Measurements from ENCODE around the gene DLG5. TPM values are rescaled to one million over a fixed set of nuclear protein-coding genes. Genes with fewer than 3 reads are reported as not detected.

The DLG5 gene
- polyA plus RNA-seq, 2 of the 4 experiments (the other 2 are of a cell fraction): 17.0 to 30.9 TPM

- Histone ChIP-seq H3K4me3 (no peak overlapping the region), H3K4me2 (no peak overlapping the region), H3K27ac (0 out of 6 replicates have a peak overlapping the region, but pooled peaks of 1 of the 2 experiments have one; percentile 13), H3K4me1 (peaks cover 10% of the 10 kb centered on the region), H3K9me3 (no peaks in the 10 kb centered on the region)
- CTCF ChIA-PET: interaction anchor here (0.9 kb wide), 1 partner anchor 21 kb away, joined by 3 read pairs; no protein-coding TSS in a partner anchor
- TF ChIP-seq RCOR1 (IDR thresholded peaks at IDR 0.05; ENCODE audit: low read depth, low read length): no peak
- no peak for TF ChIP-seq ELK1 (IDR thresholded peaks at IDR 0.05; ENCODE audit: low read depth, low read length)
- TF ChIP-seq CBX2 (IDR thresholded peaks at IDR 0.05; ENCODE audit: borderline replicate concordance, low read depth): no peak
- TF ChIP-seq PHF8 (IDR thresholded peaks at IDR 0.05; ENCODE audit: borderline replicate concordance, low read depth): no peak
- no peak for TF ChIP-seq KDM1A (IDR thresholded peaks at IDR 0.05; ENCODE audit: low read depth)
- no peak for TF ChIP-seq ZFP36 (IDR thresholded peaks at IDR 0.05; ENCODE audit: borderline replicate concordance, partially characterized antibody)
- TF ChIP-seq GATA3 (IDR thresholded peaks at IDR 0.05; ENCODE audit: borderline replicate concordance): no peak
- TF ChIP-seq HEYL (CRISPR knock-in tag; IDR thresholded peaks at IDR 0.05): no peak
- no peak for TF ChIP-seq ZC3H11A (IDR thresholded peaks at IDR 0.05)
- no peak for TF ChIP-seq NR3C1 (IDR thresholded peaks at IDR 0.05)
- no peak for TF ChIP-seq POLR2AphosphoS2 (conservative IDR thresholded peaks at IDR 0.05; ENCODE audit: low read length)
- no peak for TF ChIP-seq CHD2 (IDR thresholded peaks at IDR 0.05; ENCODE audit: low read length, partially characterized antibody)
- TF ChIP-seq EHMT2 (IDR thresholded peaks at IDR 0.05; ENCODE audit: low read depth): no peak
- TF ChIP-seq MAZ (IDR thresholded peaks at IDR 0.05; ENCODE audit: borderline replicate concordance, low read depth, low read length): no peak
- TF ChIP-seq FOSB (CRISPR knock-in tag; IDR thresholded peaks at IDR 0.05): no peak
- no peak for TF ChIP-seq HDAC2 (IDR thresholded peaks at IDR 0.05)
- WGBS (ENCODE audit: missing lambda C conversion rate): 75% methylated on average over 5 of the region's 5 CpGs
- POLR2A ChIA-PET: no interaction called here
- no peak for DNase-seq (ENCODE audit: low read depth in 1 of 2, low spot score in 1 of 2)
- ATAC-seq: no peak
- FAIRE-seq: no peak
These were observed 100.6 kb downstream of the DLG5 start for GRCh38 chr10:77825965-77826364.

GRCh38 chr10:77824908-77825307 is 101.6 kb downstream of the DLG5 start:
- POLR2A ChIA-PET: no interaction called here
- WGBS (ENCODE audit: missing lambda C conversion rate): 96% methylated on average over 7 of the region's 7 CpGs

More at GRCh38 chr10:77824908-77825307, 101.6 kb downstream of the DLG5 start:
- peaks cover 10% of the 10 kb centered on the region for H3K4me1 ChIP-seq
- ATAC-seq (no peak), DNase-seq (ENCODE audit: low read depth in 1 of 2, low spot score in 1 of 2) (no peak), FAIRE-seq (no peak)
- no peak overlapping the region for H3K4me2 ChIP-seq
- TF ChIP-seq MAZ (IDR thresholded peaks at IDR 0.05; ENCODE audit: borderline replicate concordance, low read depth, low read length): no peak
- no peak for TF ChIP-seq REST (IDR thresholded peaks at IDR 0.05)
- CTCF ChIA-PET: interaction anchor here (0.6 to 0.9 kb wide), 2 partner anchors 22 to 58 kb away, joined by 3 read pairs; no protein-coding TSS in a partner anchor
- H3K4me3 ChIP-seq: no peak overlapping the region
- no peaks in the 10 kb centered on the region for H3K9me3 ChIP-seq
- H3K27ac ChIP-seq: no peak overlapping the region

Measured in A549 (cell line).